PC-9 (cell line): Measurements from ENCODE around the gene SESN3. TPM values are rescaled to one million over a fixed set of nuclear protein-coding genes. Genes with fewer than 3 reads are reported as not detected.
"Not testable (repeated sequence)": the region's sequence is repeated elsewhere in the genome, so short reads cannot be mapped to it uniquely, and the experiment has no call there.

Experiments used
- BruUV-seq: library from RNA; stranded (reverse); fragments of 400-500 nt; replicated peaks from 2 replicates; lab custom pipeline; 2021; lab: Mats Ljungman, UMichigan
- CTCF ChIA-PET: fragments of 300-600 bp; sonication (Branson Sonifier 250); formaldehyde crosslinking; loops from one replicate; lab custom pipeline; 2022; ENCODE audit warnings: antibody characterized with exemption; lab: Charles Lee
- POLR2A ChIA-PET: fragments of 300-600 bp; sonication (Branson Sonifier 250); formaldehyde crosslinking; loops from one replicate; lab custom pipeline; 2022; ENCODE audit warnings: antibody characterized with exemption; ENCODE audit not compliant: unreplicated experiment; lab: Charles Lee
- DNase-seq, 2 experiments: peaks; one replicate each; pipeline versions ENCODE4 v3.0.0 to v3.0.0-alpha.2; 2015 to 2022; ENCODE audit warnings: mixed read lengths in 1 of 2
- H2AFZ ChIP-seq: fragments of 200-600 bp; sonication (generic); 2 replicates; pipeline ENCODE4 v1.8.1; 2017; ENCODE audit warnings: antibody characterized with exemption
- H3F3A ChIP-seq: fragments of 200-600 bp; sonication (generic); 2 replicates; pipeline ENCODE4 v1.8.1; 2017; ENCODE audit warnings: antibody characterized with exemption, mild to moderate bottlenecking, low read depth; ENCODE audit not compliant: insufficient read depth
- H3K27ac ChIP-seq: fragments of 200-600 bp; sonication (generic); 2 replicates; pipeline ENCODE4 v1.6.1; 2016; ENCODE audit warnings: mixed run types
- H3K27me3 ChIP-seq: fragments of 200-600 bp; sonication (generic); 2 replicates; pipeline ENCODE4 v1.6.1; 2016; ENCODE audit warnings: low read depth, mixed run types; ENCODE audit not compliant: insufficient read depth
- H3K36me3 ChIP-seq: fragments of 200-600 bp; sonication (generic); 2 replicates; pipeline ENCODE4 v1.6.1; 2016; ENCODE audit warnings: low read depth, mixed run types
- H3K4me1 ChIP-seq: fragments of 200-600 bp; sonication (generic); replicated peaks from 2 replicates; pipeline ENCODE4 v1.6.1; 2016; ENCODE audit warnings: mixed run types; ENCODE audit not compliant: insufficient read depth
- H3K4me2 ChIP-seq: fragments of 200-600 bp; sonication (generic); 2 replicates; pipeline ENCODE4 v1.6.1; 2017; ENCODE audit warnings: mixed run types
- H3K4me3 ChIP-seq: fragments of 200-600 bp; sonication (generic); 2 replicates; pipeline ENCODE4 v1.6.1; 2016; ENCODE audit warnings: mixed run types
- H3K79me2 ChIP-seq: fragments of 200-600 bp; sonication (generic); 2 replicates; pipeline ENCODE4 v1.6.1; 2017; ENCODE audit warnings: low read depth, mixed run types
- H3K9me2 ChIP-seq: fragments of 200-600 bp; sonication (generic); 2 replicates; pipeline ENCODE4 v1.8.1; 2017; ENCODE audit warnings: mild to moderate bottlenecking; ENCODE audit not compliant: insufficient read depth
- H3K9me3 ChIP-seq: fragments of 200-600 bp; sonication (generic); 2 replicates; pipeline ENCODE4 v1.8.1; 2016; ENCODE audit warnings: low read depth; ENCODE audit not compliant: insufficient read depth
- H4K20me1 ChIP-seq: fragments of 200-600 bp; sonication (generic); 2 replicates; pipeline ENCODE4 v1.8.1; 2017; ENCODE audit not compliant: insufficient read depth
- EZH2 ChIP-seq: fragments of 200-600 bp; sonication (generic); IDR thresholded peaks from 2 replicates; pipeline ENCODE4 v1.8.0; 2017; ENCODE audit warnings: antibody characterized with exemption, low read depth
- intact Hi-C: fragments of 100-400 bp; cut with micrococcal nuclease; formaldehyde crosslinking; loops from one replicate; pipeline ENCODE4 v1.10.0; 2022; ENCODE audit not compliant: unreplicated experiment
- total RNA-seq: library from RNA; stranded (reverse); gene quantifications from 2 replicates; pipeline ENCODE4 v1.2.3, GENCODE V29; 2021
- TF ChIP-seq, protein P1 (sequence below): fragments of 200-600 bp; sonication (generic); conservative IDR thresholded peaks from 2 replicates; pipeline ENCODE4 v1.6.1; 2017; ENCODE audit warnings: mixed run types, antibody characterized with exemption, mild to moderate bottlenecking, moderate library complexity

SESN3 gene
- total RNA-seq, 1 experiment from 2014 or later = 0.85 TPM

DNA sequence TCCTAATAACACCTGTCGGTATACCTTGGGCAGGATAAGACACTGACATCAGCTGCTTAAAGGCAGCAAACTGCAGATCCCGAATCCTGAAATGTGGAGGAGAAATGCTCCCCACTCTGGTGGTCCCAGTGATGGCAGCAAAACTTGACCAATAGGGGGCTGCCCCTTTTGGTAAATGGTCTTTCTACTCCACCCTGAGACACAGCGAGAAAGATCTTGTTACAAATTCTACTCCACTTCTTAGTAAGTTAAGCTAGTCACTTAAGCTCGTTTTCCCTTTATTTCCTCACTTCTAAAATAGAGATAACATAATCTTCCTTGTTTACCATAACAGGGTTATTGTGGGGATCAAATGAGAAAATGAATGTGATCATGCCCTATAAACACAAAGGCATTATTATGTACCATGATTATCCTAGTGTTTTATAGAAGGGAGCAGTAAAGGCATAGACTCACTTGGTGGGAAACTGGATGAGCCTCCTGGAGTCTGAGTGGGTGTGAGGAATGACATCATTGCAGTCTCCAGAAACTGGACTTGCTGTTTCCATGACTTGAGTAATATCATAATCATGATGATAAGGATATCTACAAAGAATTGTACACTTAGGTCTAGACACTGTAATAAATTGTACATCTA is 90.5 kb downstream of the SESN3 start:
- POLR2A ChIA-PET = no interaction called here
- Histone ChIP-seq H3K4me2 (no peak overlapping the region), H3K9me3 (no peaks in the 10 kb centered on the region), H3K27me3 (no peaks in the 10 kb centered on the region), H3K79me2 (no peaks in the 10 kb centered on the region), H3K4me1 (no peaks in the 10 kb centered on the region), H2AFZ (no peak overlapping the region), H3F3A (no peaks in the 10 kb centered on the region), H3K27ac (no peak overlapping the region), H3K4me3 (no peak overlapping the region), H3K36me3 (no peaks in the 10 kb centered on the region), H4K20me1 (no peaks in the 10 kb centered on the region), H3K9me2 (no peaks in the 10 kb centered on the region)
- no TSS peak for BruUV-seq
- intact Hi-C loops = no loop called here
- TF ChIP-seq, protein P1, sequence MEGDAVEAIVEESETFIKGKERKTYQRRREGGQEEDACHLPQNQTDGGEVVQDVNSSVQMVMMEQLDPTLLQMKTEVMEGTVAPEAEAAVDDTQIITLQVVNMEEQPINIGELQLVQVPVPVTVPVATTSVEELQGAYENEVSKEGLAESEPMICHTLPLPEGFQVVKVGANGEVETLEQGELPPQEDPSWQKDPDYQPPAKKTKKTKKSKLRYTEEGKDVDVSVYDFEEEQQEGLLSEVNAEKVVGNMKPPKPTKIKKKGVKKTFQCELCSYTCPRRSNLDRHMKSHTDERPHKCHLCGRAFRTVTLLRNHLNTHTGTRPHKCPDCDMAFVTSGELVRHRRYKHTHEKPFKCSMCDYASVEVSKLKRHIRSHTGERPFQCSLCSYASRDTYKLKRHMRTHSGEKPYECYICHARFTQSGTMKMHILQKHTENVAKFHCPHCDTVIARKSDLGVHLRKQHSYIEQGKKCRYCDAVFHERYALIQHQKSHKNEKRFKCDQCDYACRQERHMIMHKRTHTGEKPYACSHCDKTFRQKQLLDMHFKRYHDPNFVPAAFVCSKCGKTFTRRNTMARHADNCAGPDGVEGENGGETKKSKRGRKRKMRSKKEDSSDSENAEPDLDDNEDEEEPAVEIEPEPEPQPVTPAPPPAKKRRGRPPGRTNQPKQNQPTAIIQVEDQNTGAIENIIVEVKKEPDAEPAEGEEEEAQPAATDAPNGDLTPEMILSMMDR = no peak
- TF ChIP-seq EZH2 = no peak
- DNase-seq = no peak
- CTCF ChIA-PET = interaction anchor here (1.0 kb wide), 1 partner anchor 70 kb away, joined by 6 read pairs; no protein-coding TSS in a partner anchor

DNA sequence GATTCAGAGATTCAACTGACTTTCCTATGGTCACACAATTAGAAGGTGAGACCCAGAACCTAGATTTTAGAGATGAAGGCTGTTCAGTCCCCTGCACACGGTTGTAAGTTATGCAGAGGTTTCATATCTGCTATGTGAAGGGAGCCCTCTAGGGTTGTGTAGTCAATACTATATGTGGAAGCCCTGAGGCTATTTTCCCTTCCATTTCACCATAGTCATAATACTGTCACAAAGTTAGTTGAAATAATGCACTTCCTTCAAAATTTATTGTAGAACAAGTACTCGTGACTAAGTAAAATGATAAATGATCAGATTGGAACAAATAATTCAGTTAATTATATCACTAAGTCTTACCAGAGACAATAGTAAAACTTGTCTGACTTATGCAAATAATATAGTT is 92.6 kb downstream of the SESN3 start:
- CTCF ChIA-PET = no interaction called here
- DNase-seq = no peak
- Histone ChIP-seq H2AFZ (no peak overlapping the region), H3K27ac (no peak overlapping the region), H3K4me3 (no peak overlapping the region), H3K9me3 (no peaks in the 10 kb centered on the region), H3F3A (peaks cover 12% of the 10 kb centered on the region; the same call in 1 of the 2 replicates), H3K27me3 (no peaks in the 10 kb centered on the region), H3K36me3 (no peaks in the 10 kb centered on the region), H3K4me1 (peaks cover 16% of the 10 kb centered on the region), H3K79me2 (no peaks in the 10 kb centered on the region), H3K9me2 (no peaks in the 10 kb centered on the region), H4K20me1 (no peaks in the 10 kb centered on the region), H3K4me2 (no peak overlapping the region)
- TF ChIP-seq, protein P1 = no peak; the same call in 1 of the 2 replicates
- POLR2A ChIA-PET = no interaction called here
- intact Hi-C loops = no loop called here
- BruUV-seq = no TSS peak

DNA sequence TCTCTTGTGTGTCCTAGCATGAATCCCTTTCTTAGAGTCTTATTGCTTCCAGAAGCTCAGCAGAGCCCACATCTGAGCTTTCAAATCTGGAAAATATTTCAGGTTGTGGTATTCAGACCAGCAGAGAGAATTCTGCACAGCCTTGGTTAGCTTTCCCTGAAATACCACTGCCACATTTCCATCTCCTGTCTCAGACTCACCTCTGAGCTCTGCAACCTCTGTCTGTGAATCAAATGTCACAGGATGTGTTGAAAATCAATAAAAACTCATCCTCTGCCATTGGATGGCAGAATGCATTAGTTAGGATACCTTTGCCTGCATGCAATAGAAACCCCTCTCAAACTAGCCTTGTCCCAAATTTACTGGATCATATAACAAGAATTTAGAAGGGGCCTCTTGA is 93.7 kb downstream of the SESN3 start:
- peaks cover 25% of the 10 kb centered on the region for H3K4me1 ChIP-seq
- ChIA-PET POLR2A (no interaction called here), CTCF (interaction anchor here (0.5 kb wide), 1 partner anchor 26 kb away, joined by 3 read pairs; no protein-coding TSS in a partner anchor)
- intact Hi-C loops = no loop called here
- H3K27me3 ChIP-seq = no peaks in the 10 kb centered on the region
- H3K36me3 ChIP-seq = no peaks in the 10 kb centered on the region
- peaks cover 12% of the 10 kb centered on the region; the same call in 1 of the 2 replicates for H3F3A ChIP-seq
- no TSS peak for BruUV-seq
- no peaks in the 10 kb centered on the region for H3K79me2 ChIP-seq
- DNase-seq = no peak
- TF ChIP-seq, protein P1 = no peak
- no peak for TF ChIP-seq EZH2
- H3K9me3 ChIP-seq = no peaks in the 10 kb centered on the region
- H3K4me3 ChIP-seq = no peak overlapping the region
- H3K27ac ChIP-seq = no peak overlapping the region
- no peak overlapping the region for H2AFZ ChIP-seq
- no peaks in the 10 kb centered on the region for H4K20me1 ChIP-seq
- H3K9me2 ChIP-seq = no peaks in the 10 kb centered on the region
- no peak overlapping the region for H3K4me2 ChIP-seq

DNA sequence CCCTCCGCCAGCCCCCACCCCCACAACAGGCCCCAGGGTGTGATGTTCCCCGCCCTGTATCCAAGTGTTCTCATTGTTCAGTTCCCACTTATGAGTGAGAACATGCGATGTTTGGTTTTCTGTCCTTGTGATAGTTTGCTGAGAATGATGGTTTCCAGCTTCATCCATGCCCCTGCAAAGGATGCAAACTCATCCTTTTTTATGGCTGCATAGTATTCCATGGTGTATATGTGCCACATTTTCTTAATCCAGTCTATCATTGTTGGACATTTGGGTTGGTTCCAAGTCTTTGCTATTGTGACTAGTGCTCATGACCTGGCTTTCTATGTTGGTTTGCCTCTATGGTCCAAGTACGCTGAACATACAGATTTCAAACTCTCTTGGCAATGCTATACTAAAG is 94.3 kb downstream of the SESN3 start:
- BruUV-seq, intact Hi-C loops: not testable (repeated sequence)

More for the DNA sequence above, 94.3 kb downstream of the SESN3 start:
- H3K27ac ChIP-seq, H3K36me3 ChIP-seq, DNase-seq, H3K4me2 ChIP-seq, H4K20me1 ChIP-seq, H3K9me2 ChIP-seq, CTCF ChIA-PET, H3K9me3 ChIP-seq, H3K79me2 ChIP-seq, H2AFZ ChIP-seq, H3K27me3 ChIP-seq, H3K4me3 ChIP-seq: not testable (repeated sequence)
- peaks cover 25% of the 10 kb centered on the region for H3K4me1 ChIP-seq
- peaks cover 12% of the 10 kb centered on the region; the same call in 1 of the 2 replicates for H3F3A ChIP-seq
- POLR2A ChIA-PET = interaction anchor here (0.5 kb wide), 1 partner anchor 41 kb away, joined by 8 read pairs; no protein-coding TSS in a partner anchor
